Stimulated activated CD4-positive, alpha-beta T cell treated with anti-CD3 and anti-CD28 coated beads, TNF-alpha, amount 100 ng/mL, for 48 hours (primary cell): Measurements from ENCODE around the gene DEK.
"Not testable (repeated sequence)": the region's sequence is repeated elsewhere in the genome, so short reads cannot be mapped to it uniquely, and the experiment has no call there.

Experiments used
- DNase-seq, 3 donors: peaks; one replicate each; pipeline ENCODE4 v3.0.0-alpha.2; 2020; ENCODE audit warnings: low read depth in 3 of 3

The DEK gene, protein sequence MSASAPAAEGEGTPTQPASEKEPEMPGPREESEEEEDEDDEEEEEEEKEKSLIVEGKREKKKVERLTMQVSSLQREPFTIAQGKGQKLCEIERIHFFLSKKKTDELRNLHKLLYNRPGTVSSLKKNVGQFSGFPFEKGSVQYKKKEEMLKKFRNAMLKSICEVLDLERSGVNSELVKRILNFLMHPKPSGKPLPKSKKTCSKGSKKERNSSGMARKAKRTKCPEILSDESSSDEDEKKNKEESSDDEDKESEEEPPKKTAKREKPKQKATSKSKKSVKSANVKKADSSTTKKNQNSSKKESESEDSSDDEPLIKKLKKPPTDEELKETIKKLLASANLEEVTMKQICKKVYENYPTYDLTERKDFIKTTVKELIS

DNA sequence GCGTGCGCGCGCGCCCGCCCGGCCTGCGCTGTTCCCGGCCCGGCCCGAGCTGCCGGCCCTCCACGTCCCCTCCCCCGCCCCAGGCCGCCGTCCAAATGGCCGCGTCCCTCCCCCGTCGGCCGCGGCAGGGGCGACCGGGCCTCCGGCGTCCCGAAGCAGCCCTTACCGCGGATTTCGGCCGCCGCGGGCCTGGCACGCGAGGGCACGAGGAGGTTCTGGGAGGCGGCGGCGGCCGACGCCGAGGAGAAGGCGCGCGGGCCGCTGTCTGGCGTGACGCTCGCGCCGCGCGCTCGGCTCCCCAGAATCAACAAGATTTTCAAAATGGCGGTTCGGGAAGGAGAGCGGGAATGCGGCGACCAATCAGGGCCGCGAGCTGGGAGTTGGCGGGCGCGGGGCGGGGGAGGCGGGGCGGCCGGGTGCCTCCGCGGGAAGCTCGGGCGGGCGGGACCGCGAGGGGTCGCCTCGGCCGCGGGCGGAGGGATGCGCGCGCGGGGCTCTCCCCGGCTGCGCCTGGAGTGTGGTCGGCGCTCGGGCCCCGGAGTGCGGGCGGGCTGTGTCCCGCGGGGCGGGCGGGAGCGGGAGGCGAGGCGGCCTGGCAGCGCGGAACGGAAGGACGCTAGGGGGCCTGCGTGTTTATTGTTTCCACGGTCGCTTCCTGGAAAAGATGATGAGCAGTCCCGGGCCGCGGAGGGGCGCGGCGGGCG is at the start of gene DEK:
DEK (minus strand) TSS at position 312 of the 704 bp plus-strand sequence. CDS start 543 bp downstream, outside the sequence.
- peak; percentile 69 to 74 (median 73) for DNase-seq

DNA sequence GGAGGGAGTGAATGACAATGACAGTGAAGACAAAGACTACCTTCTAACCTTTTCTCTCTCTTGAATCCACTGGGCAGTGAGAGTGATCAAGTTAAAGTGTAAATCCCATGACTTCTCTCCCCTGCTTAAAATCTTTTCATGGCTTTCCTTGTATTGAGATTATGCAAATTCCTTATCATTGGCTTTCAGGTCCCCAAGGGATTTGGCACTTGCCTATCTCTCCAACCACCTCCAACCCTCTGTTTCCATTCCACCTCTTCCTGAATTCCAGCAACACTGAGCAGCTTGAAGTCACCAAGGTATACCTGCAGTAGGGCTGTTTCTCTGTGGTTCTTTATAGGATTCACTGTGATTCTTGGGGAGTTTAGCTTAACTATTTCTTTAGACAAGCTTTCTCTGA is 48.0 kb upstream of the DEK start:
- no peak for DNase-seq

DNA sequence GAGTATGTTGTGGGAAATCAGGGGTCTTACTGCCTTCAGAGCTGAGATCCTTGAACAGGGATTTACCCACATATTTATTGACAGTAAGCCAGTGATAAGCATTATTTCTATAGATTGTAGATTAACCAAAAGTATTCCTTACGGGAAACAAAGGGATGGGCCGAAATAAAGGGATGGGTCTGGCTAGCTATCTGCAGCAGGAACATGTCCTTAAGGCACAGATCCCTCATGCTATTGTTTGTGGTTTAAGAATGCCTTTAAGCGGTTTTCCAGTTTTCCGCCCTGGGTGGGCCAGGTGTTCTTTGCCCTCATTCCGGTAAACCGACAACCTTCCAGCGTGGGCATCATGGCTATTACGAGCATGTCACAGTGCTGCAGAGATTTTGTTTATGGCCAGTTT is 45.7 kb upstream of the DEK start:
- not testable (repeated sequence) for DNase-seq

DNA sequence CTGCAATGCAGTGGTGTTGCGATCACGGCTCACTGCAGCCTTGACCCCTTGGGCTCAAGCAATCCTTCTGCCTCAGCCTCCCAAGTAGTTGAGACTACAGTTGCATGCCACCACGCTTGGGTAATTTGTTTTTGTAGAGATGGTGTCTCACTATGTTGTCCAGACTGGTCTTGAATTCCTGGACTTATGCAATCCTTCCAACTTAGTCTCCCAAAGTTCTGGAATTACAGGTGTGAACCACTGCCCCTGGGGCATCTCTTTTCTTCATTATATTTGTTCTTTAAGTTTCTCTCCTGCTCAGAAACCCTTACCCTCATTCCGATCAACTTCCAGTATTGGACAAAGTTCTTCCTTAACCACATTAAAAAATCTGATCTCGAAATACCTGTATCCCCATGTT is 44.7 kb upstream of the DEK start:
- DNase-seq = no peak

DNA sequence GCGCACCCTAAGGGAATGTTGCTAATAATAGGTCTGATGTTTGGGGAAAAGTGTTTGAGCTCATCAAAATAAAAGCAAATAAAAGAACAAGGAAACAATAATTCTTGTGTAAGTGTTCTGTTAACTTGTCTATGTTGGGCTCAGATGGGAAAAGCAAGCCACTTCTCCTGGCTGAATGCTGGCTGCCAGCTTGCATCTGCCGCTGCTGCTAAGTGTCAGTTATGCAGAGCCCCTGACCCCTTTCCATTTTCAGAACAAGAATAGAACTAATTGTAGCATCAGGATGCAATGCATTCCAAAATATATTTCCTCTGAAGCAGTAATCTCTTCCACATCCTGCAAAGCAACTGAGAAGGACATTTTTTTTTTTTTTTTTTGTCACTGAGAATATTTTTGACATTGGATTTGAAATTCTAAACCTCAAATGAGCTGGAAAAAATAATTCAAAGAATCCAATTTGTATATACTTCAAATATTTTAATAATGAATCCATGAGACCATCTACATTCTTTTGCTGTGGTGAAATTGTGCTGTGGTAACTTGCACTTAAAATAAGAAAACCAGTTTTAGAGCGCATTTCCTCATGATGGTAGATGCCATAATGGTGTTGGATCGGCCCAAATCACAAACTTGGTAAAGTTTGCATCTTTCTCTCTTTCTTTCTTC is 43.9 kb upstream of the DEK start:
- DNase-seq = no peak

DNA sequence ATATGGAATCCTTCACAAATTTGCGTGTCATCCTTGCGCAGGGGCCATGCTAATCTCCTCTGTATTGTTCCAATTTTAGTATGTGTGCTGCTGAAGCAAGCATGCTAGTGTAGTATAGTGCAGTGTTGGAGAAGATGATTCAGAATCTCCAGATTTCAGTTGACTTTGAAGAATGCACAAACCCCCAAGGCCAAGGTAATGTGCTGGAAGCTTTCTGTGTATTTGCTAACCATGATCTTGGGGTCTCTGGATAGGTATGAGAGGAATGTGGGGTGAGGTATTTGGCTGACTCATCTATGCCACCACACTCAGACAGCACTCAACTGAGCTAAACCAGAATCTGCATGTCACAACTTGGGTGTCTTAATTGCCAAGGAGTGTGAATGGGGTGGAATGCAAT is 42.6 kb upstream of the DEK start:
- DNase-seq = no peak

DNA sequence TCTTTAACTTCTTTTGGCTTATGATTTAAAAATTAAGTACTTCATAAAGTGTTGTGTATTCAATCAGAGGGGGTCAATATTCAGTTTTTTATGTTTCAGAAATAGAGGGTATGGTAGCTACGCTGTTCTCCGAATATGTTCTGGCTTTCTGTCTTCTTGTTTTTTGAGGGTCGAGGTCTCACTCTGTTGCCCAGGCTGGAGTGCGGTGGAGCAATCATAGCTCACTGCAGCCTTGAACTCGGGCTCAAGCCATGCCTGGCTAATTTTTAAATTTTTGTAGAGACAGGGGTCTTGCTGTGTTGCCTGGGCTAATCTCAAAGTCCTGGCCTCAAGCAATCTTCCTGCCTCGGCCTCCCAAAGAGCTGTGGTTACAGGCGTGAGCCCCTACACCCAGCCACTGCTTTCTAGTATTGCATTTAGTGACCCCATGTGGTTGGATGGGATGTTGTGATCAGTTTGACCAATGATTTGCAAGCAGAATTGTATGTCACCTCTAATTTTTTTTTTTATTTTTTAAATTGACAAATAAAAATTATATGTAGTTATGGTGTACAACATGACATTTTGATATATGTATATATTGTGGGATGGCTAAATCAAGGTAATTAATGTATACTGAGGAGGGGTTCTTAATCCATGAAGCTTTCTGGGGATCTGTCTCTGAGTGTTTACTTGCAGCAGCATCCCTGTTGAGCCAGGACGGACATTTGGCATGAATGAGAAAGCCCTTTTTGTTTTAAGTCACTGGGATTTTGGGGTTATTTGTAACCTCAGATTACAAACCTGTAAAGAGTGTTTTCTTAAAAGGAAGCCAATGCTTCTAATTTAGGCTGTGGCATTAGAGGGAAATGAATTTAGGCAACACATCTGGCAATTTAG is 38.5 kb upstream of the DEK start:
- DNase-seq = no peak

DNA sequence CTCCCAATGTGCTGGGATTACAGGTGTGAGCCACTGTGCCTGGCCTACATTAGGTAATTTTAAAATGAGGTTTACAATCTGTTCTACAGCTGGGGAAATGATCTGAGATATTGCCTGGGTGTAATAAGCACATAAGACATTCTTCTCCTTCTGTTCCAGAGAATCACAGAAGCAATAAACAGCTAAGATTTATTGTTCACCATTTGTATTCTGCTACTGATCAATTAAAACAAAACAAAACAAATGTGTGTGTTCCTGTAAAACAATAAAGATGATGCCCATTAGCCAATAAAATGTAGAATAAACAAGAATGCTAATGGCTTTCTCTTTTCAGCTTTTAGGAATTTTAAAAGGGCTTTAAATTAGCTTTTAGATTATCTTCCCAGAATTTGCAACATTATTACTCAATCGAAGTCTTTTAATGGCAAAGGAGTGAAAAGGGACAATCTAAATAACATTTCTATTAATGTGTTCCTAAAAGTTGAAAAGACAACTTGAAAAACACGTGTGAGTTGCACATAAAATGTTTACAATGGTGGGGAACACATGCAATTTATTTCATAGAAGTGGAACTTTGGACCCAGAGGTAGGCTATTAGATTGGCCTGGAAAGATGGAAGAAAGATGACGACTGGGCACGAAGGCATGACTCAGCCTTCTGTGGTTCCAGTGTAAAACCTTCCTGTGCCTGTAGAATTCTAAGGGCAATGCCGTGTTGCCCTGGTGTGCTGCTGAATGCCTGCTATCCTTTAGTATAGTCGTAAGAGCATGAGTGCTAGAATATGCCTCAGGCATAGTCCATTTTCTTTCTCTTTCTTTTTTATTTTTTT is 29.0 kb upstream of the DEK start:
- no peak for DNase-seq

DNA sequence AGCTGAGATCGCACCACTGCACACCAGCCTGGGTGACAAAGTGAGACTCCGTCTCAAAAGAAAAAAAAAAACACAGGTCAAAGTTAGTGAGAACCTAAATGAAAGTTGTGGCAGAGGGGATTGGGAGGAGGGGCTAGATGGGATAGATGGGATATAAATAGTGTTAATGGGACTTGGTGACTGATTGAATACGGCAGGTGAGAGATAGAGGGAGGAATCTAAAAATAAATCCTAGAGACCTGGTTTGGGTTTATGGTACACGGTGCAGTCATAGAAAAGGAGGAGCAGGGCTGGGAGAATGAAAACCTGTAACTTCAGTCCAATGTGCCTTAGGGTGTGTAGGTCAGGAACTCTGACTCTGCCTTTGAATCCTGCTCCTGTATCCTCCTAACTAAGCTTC is 25.0 kb upstream of the DEK start:
- DNase-seq = no peak

DNA sequence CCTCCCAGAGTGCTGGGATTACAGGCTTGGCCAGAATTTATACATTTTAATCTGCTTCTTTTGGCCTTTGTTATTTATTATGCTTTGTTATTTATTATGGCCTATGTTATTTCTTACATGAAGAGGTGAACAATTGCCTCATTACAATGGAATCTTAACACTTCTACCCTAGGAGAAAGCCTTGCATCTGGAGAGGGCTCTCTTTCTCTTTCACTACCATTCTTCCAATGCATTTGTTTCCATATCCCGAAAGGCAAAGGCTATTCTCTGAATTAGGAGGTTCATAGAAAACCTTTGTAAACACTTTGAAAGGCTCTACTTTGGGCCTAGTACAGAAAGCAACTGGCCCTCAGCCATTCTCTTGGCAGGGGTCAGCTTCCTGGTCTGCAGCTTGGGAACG is 19.9 kb upstream of the DEK start:
- no peak for DNase-seq

DNA sequence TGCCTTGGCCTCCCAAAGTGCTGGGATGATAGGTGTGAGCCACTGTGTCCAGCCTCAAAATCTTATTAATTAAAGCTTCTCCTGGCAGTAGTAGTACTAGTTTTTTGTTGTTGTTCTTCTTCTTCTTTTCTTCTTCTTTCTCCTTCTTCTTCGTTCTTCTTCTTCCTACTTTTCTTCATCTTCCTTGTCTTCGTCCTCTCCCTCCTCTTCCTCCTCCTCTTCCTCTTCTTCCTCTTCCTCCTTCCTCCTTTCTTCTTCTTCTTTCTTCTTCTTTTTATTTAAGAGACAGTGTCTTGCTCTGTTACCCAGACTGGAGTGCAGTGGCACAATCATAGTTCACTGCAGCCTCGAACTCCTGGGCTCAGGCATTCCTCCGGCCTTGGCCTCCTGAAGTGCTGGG is 17.2 kb upstream of the DEK start:
- DNase-seq = no peak

DNA sequence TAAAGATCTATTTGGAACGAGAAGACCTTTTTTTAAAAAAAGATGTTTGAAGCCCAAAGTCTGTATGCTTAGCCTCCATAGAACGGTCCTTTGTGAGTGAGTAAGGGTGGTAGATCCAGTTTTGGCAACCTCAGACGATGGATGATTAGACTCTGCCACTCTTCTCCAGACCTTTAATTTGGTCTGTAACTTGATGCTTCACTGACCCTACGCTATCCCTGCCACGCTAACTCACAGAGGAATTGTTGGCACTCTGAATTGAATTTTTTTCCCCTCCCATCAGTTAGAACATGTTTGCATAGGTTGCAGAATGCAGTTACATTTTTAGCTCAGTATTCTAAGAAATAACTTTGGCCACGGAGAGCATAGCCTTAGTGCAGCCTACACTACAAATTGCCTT is 15.8 kb upstream of the DEK start:
- DNase-seq = no peak

DNA sequence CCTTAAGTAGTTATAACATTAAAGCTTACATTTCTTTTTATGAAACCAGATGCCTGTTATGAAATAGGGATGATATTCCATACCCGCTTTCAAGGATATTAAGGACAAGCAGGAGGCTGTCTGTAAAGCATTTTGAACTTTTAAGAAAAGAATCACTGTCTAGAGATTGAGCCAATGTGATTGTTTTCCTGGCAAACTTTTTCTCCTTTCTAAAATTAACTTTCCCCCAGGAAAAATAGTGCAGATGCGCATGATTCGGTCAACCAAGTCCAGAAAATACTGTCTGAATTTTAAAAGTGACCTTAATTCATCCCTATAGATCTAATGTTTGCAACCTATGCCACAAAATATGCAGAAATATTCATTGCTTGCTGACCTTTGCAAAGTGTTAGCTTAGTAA is 15.1 kb upstream of the DEK start:
- no peak for DNase-seq

DNA sequence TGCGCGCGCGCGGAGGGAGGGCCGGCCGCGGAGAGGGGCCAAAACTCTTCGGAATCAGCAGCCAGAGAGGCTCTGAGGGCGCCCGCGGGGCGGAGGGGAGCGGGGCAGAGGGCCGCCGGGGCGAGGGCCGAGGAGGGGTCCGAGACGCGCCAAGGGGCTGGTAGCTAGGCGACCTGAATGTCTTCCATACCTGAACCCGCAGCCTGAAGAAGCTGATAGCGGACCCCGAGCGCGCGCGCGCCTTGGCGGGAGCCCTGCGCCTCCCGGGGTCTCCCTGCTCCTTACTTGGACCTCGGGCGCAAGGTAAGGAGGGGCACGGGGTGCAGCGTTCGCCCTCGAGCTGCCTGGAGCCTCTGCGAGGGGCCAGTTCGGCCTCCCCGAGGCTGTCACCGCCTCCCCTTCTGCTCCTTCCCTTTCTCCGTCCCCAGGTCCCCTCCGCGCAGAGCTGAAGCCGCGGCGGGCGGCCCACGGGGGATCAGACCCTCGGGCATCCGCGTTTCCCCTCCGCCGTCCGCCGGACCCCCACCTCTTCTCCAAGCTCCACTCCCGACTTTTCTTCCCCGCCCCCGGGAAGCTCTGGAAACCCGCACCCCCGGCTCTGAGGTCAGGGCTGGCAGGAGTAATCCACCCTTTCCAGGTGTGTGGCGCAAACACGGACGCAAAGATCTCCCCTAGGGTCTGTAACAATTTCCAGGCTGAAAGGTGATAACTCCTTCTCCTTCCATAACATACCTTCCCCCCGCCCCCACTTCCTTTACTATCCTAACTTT is 13.1 kb upstream of the DEK start:
- no peak for DNase-seq

DNA sequence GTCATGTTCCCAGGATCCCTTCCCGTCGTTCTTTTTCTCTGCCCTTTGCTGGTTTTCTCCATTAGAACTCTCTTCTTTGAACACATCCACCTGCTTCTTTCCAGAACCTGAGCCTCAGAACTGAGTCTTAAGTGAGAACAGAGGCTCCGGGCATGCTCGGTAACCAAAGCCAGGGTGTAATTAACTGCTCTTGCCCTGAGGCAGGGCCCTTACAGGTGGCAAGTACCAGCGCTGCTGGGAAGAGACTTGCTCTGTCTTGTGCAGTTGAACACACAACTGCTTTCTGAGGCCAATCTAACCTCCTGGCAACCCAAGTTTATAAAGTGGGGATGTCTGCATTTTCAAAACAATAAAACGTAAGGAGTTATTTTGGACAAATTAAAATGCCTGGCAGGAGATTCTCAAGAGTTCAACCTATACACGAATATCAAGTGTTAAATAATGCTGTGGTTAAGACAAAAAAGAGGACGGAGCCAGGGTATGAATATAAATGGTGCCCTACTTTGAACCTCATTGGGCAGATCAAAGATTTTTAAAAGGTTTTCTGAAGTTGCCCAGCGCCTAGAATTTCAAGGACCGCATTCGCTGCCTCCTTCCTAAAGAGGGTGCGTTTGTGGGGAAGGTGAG is 12.4 kb upstream of the DEK start:
- DNase-seq = no peak

DNA sequence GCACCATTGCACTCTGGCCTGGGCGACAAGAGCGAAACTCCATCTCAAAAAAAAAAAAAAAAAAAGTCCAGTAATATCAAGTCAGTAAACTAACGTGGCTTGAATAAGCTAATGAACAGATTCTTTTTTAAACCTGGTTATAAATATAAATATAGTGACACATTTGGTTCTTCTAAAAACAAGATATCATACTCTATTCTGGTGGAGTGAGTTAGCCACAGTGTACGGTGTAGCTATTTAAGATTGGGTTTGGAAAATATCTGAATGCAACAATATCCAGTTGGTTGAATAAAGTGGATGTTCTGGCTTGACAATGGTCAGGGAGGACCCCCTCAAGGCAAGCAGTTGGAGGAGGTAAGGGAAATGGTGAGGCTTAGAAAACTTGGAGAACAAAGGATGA is 5.9 kb upstream of the DEK start:
- no peak for DNase-seq

DNA sequence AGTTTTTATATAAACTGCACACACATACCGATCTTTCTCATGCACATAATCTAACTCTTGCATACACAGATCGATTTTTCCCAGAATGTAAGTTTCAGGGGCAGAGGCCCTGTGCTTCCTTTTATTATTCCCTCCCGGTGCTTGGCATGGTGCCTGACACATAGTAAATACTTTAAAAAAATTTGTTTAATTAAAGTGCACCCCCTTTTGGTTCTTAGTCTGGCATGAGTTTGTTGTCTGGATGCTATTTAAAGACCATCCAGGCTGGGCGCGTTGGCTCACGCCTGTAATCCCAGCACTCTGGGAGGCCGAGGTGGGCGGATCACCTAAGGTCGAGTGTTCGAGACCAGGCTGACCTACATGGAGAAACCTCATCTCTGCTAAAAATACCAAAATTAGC is 5.4 kb upstream of the DEK start:
- no peak for DNase-seq

DNA sequence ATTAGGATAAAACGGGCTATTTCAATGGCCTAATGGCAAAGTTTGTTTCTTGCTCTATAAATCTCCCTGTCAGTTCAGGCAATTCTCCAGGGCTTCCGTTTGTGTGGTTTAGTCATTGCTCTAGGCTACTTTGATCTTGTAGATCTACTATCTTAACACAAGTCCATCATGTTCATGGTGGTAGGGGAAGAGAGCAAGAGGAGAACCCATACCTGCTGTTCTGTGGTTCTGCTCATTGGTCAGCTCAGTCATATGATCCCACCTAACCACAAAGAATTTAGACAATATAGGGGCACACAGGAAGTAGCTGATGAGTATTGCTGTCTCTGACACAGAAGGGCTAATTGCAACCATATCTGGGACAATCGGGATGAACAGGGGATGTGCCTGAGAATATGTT is 4.9 kb upstream of the DEK start:
- no peak for DNase-seq

DNA sequence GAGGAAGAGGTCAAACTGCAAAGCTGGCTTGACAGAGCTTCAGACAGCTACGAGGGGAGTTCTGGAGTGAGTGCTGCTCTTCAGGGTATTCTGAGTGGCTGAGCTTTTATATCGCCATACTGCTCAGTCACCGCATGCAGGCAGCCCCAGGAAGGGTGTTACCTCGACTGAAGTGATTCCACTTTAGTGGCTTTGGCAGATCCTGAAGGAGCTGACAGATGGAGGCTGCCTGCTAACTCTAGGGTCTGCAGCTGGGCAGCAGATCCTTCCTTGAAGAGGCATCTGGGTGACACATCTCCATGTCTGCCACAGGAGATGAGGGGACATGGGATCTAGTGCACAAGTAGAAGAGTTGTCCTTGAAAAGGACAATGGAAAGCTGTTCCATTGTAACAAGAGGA is 3.7 kb upstream of the DEK start:
- DNase-seq = no peak

DNA sequence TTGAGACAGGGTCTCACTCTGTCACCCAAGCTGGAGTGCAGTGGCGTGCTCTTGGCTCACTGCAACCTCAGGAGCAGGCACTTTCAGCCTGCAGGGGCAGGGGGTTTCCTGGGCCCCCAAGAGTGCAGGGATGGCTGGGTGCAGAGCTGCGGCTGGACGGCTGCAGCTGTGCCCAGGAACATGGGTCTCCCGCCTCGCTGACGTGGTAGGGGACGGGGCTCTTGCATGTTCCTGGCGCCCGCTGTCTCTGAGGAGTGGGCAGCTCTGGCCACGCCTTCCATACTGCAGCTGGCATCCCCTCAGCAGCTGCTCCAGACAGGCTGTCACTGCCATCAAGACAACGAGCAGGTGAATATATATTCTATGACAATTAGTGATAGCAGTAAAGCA is 2.2 kb upstream of the DEK start:
- no peak for DNase-seq
